ELF-1 (cell line): ENCODE measurements around the gene NRP2.

Experiments used
- DNase-seq: peaks from one replicate; pipeline ENCODE4 v3.0.0-alpha.2; 2016; ENCODE audit warnings: low read depth, low spot score

The NRP2 gene

GRCh38 chr2:205658572-205658971 lies 23.7 kb upstream of the NRP2 start:
- no peak for DNase-seq

DNA sequence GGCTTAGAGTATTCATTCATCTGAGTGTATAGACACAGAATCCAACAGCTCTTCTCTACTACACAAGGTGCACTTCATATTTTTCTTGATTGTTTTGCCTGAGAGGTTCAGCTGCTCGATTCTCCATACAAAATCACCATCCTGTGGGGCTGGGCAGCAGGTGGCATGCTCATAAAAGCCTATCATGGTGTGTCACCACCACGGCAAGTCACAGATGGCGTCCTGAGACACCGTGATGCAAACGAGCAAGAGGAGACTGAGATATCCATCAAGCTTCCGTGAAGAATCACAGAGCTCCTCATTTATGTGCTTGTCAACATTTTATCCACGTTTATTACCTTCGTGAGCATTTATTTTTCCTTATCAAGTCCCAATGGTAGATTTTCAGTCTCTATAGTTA lies 22.4 kb upstream of the NRP2 start:
- no peak for DNase-seq

DNA sequence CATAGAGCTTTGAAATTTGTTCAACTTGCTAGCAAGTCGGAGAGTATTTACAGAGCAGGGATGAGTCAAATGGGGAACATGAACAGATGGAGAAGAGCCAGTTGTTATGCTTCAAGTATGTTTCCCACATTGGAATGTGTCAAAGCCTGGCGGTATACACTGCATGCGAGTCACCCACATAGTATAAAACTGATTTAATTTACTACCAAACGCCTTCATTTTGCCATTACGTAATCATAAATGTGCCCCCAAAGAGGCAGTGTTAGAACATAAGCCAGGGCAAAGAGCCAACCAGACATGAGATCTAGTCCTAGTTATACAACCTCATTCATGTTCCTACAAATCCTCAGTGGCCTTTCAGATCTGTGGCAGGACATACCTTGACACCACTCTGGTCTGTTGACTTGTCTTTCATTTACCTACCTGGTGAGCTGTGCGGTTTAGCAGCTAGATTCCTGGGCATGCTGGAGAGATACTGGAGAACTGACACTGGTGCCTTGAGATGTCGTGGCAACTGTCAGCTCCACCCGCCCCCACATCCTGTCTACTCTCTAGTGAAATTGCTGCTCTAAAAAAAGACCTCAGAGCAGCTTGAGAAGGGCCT lies 21.7 kb upstream of the NRP2 start:
- no peak for DNase-seq

- DNase-seq: no peak
Observed at GRCh38 chr2:205661281-205661680, 21.0 kb upstream of the NRP2 start.

- DNase-seq: no peak
Observed at GRCh38 chr2:205662206-205662965, 19.9 kb upstream of the NRP2 start.

DNA sequence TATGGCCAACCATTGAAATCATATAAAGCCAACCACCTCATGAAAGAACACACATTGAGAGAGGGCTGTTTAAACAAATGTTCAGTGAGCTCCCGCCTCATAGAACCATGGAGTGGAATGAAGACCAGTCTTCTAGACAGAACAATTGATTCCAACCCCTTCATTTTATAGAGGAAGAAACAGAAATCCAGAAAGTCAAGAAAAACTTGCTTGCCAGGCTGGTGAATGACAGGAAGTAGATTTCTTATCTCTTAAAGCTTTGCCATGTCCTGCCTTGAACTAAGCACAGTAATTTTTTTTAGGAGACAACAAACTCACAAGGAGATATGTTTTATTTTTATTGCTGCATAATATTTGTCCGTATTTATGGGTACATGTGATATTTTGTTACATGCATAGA lies 16.5 kb upstream of the NRP2 start:
- DNase-seq: peak; percentile 52

GRCh38 chr2:205670292-205670691 lies 12.0 kb upstream of the NRP2 start:
- DNase-seq: no peak

DNA sequence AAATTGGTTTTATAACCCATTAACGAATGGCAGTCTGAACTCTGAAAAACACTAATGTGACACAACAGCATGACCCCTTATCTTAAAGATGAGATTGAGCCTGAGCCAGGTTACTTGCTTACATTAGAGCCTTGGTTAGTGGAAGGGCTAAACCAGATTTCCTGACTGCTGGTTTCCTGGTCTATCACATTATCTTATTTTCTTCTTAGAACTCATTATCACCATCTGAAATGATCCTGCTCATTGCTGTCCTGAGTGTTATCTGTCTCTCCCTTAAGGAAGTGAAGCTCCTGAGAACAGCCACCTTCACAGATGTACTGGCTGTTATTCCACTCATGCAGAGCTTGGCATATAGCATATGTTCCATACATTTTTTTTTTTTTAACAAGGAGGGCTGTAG lies 9.0 kb upstream of the NRP2 start:
- no peak for DNase-seq

DNA sequence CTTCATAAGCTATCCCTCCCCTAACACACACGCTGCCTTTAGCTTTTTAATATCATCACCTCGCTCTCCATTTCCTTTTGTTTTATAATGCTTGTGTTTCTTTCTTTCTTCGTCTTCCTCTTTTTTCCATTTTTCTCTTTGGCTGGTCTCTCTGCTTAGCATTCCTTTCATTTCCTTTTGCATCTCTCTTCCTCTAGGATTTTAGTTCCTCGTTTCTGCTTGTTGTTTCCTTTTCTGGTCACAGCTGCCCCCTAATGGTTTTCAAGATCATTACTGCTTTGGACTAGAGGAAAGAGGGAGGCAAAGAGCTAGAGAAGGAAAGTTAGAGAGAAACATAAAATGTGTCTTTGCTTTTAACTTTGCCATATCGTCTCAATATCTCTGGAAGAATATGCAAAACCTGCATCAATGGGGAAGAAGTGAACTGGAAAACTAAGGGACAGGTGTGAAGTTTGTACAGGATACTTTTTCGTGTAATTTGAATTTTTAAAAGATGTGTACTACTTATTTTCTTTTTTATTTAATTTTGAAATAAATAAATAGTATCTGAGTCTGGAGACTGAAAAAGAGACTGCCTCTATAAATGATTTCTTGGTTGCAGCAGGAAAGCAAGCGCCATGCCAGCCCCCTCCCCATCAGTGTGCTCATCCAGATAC lies 6.3 kb upstream of the NRP2 start:
- peak; percentile 57 for DNase-seq

DNA sequence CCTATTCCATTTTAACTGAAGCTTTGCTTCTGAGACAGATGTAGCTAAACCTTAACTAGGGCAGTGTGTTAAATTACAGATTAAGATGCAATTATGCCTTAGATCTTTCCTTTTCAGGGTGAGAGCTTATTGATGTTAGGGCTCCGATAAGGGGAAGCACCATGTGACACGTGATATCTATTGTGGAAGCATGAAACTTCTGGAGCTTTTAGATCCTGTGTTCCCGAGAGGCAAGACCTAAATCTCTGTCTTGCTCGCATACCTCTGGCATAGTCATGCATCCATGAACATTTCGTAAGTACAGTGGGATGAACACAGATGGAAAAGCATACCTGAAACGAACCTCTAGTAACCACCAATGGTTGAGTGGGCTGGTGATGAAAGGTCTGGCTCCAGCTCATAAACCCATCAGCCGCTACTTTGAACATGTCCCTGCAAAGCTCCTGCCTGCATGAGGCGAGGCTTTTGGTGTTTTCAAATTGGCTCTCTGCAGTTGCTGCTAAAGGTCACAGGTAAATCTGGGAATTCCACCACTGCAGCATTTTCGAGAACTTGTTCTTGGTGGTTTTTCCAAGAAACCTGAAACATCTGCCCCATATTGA lies 3.7 kb upstream of the NRP2 start:
- no peak for DNase-seq

DNA sequence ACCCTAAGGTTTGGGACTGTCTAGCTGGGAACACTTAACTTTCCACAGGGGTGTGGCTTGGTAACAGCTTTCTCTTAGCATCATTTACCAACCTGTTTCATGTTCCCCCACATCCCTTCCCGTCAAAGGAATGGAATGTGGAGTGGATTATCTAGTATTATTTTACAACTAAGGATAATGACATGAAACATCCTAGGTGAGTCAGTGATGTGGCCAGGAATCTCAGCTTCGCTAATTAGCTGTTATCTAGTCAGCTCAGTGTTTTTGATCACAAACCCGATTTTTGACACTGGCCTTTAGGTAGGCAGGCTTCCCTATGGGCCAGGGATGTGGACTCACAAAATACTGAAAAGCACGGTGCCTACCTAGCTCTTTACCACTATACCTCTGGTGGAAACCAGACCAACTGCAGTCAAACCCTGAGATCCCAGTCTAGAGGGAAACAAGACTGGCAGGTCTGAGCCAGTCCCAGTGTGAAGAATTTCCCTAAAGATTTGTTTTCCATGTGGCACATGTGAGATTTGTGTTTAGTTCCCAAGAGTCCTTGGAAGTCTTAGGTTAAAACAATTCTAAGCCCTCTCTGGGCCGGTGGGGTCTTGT lies 2.8 kb upstream of the NRP2 start:
- DNase-seq: no peak

DNA sequence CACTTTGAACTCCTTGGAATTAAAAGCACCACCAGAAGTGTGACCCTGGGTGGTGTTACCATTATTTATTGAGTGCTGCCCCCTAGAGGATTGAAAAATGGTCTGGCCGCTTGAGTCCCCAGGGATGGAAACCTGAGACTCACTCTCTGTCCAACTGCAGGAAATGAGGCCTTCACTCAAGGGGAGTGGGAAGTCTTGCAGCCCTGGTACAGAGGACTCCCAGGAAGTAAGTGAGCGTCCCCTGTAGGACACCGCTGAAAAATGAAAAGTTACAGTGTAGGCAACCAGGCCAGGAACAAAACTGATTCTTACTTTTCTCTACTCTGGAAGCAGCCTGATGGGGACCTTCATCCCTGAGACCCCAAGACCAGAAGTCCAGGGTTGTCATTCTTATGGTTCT lies 2.2 kb upstream of the NRP2 start:
- peak; percentile 96 for DNase-seq

DNA sequence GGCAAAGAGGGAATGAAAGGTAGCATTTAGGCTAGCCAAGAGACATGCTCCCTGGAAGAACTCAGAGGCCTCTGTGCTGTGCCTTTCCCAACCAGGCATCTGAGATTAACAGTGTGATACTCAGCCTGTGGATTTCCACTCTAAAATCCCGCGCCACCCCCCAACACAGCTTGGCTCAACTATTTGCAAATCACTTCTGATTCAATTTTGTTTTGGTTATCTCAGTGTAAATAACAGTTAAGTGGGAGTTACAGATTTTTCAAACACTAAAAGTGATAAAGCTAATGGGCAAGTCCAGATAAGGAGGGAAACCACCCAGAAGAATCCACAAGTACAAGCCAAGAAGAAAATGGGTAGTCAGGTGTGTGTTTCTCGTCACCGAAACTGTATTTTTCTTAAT lies 1.4 kb upstream of the NRP2 start:
- peak; percentile 29 for DNase-seq

DNA sequence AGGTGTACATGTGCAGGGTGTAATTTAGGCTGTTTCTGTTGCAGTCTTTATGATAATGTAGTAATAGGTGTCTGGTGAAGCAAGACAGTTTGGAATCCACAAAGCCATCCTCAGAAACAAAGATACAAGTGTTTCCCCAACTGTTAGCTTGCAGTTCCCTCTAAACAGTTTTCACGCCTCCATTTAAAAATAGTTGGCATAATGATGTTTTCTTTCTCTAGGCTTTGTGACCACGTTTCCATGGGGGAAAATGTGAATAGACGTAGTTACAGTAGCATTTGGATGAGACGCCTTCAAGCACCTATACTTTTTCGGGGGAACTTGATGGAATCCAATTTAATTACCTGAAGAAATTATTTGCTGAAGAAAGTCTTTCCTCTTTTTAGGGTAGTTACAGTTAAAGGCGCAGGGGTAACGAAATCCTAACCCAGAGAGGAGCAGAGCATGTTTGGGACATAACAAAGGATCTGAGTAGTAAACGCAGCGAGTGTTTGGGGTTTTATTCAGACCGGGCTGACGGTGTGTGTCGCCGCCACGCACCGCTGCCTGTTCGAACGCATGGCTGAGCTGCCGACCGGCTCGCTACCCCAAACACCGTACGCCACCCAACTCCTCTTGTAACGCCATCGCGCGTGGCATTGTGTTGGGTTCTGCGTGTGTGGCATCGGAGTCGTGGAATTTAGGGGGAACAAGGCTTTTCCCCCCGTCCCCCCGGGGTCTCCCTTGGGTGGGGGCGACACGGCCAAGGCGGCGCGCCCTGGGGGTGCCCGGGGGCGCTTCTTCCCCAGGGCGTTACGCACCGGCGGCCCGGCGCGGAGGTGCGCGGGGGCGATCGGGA lies 681 bp upstream of the NRP2 start:
- DNase-seq: peak; percentile 60

- DNase-seq: no peak
Observed at GRCh38 chr2:205682971-205683501, 735 bp downstream of the NRP2 start.

DNA sequence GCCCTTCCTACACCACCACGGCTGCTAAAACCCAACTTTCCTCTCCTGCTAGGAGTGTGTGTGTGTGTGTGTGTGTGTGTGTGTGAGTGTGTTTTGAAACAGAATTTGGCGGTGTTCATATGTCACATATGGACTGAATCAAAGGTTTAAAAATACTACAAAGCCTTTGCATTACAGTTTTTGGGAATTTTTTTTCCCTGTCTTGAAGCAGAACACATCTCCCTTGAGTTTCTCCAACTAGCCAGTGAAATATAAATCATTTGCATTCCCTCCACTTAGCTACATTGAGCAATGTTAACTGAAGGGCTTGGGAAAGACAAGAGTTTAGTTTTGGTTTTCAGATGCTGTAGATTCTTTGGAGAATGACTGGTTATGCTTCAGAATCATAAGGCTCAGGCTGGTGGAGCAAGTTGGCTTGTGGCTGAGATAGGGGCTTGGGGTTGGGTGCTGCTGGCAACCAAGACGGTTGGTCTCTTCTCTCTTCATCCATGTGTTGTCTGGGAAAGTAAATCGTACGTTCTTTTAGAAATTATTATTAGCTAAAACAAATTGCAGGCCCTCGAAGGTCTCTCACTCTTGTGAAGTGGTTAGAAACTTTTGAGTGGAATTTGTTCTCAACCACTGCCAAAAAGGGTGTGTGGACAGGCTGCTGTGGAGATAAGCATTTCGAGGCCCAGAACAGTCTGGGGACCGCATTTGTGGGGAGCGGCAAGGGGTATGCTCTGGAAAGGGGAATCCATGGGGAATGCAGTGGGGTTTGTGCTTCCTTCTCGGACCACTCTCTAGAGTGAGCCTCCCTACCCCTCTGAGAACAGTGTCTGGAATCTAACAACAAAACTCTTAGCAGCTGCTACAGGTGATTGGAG lies 1.4 kb downstream of the NRP2 start:
- no peak for DNase-seq

DNA sequence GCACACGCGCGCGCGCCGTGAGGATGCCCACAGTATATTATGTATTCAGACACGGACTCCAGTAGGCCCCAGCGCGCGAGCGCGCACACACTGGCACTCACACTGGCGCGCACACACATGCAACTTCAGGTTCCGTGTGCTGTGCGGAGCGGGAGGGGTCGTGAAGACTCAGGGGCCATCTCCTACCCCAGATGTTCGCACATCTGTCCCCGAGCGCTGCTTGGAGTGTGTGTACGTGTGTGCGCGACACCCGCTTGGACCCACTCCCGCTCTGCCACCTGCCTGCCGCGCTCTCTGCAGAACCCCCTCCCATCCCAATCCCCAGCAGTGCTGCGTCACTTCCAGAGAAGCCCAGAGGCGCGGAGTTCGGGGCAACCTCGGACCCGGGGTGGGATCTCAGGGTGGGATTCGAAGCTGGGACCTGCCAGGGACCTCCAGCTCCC lies 2.6 kb downstream of the NRP2 start:
- peak; percentile 64 for DNase-seq

DNA sequence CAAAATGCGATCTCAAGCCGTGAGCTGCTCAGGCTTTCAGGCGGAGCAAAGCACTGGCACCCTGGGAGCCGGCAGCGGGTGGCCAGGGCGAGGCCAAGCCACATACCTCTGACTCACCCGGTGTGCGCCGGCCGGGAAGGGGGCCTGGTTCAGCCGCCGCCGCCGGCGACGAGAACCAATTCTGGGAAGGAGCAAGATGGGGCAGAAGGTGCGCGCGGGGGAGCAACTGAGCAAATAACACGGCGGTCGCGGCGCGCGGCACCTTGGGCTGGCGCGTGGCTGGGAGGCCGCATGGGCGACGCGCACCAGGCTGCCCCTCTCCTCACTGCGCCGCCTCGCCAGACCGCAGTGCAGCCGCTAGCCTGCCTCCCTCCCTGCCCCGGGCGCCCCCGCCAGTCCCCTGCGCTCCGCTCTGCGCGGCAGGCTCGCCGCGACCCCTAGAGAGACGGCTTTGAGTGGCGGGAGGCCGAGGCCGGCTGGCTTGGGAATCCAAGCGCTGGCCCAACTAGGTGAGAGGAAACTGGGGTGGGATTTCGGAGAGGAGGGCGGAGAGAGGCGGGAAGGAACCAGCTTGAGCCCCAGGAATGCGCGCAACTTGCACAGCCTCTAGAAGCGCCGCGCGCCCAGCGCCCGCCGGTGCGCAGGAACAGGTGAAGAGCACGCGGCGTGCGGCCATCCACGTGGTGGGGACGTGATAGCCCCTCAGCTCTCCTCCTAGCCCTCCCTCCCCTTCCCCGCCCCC lies 3.2 kb downstream of the NRP2 start:
- DNase-seq: peak; percentile 80

- DNase-seq: peak; percentile 77
Observed at GRCh38 chr2:205686056-205686782, 3.9 kb downstream of the NRP2 start.
